Skin epidermis (tissue), 12 donors: ENCODE data around the gene COMMD1.
A peak's percentile ranks its signal among the peaks of the same experiment; 100 is the strongest.
"Not testable (repeated sequence)": the region's sequence is repeated elsewhere in the genome, so short reads cannot be mapped to it uniquely, and the experiment has no call there.

ENCODE experiments used
- H3K27ac ChIP-seq, 21 experiments: fragments of 200-600 bp; sonication (generic) in 11 of 21; one replicate each; pipeline ENCODE4 v1.5.0; 2020; ENCODE audit warnings: mild to moderate bottlenecking in 3 of 21, inconsistent platforms in 2 of 21, moderate library complexity in 2 of 21
- H3K4me3 ChIP-seq, 7 experiments: fragments of 200-600 bp; sonication (generic) in 2 of 7; one replicate each; pipeline ENCODE4 v1.5.0; 2020; ENCODE audit warnings: inconsistent platforms in 2 of 7, mild to moderate bottlenecking in 2 of 7, moderate library complexity in 1 of 7

COMMD1 gene

DNA sequence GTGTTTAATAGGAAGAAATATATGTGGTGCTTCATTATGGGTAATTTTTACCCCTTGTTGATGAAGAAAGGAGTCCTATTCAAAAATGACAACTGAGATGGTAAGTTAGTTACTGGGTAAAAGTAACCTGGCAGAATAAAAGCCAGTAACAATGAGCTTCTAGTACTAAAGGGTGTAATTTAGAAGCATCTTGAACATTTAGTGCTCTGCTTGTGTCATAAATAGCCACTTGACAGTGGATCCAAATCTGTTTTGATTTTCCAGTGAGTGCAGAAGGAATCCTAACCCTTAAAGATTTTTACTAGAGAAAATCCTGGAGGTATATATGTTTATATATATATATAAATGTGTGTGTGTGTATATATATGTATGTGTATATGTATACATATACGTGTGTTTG, 15.1 kb downstream of the COMMD1 start:
- Histone ChIP-seq H3K4me3 (no peak overlapping the region), H3K27ac (no peak overlapping the region)

DNA sequence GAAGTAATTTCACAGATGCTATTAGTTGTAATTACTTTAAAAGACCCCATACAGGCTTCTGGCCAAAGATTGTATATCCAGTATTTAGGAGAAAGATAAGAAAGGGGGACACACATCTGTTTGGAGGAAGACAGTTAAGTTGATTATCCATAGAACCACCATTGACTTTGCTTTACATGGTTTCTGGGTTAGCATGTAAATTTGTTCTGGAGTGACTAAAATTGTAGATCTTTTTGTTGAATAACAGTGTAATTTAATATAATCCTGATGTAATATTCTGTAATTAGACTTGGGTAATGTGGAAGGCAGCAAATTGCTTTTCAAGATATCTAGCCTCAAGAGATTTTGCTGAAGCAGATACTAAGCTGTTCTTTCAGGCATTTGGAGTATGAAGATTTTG, 17.2 kb downstream of the COMMD1 start:
- Histone ChIP-seq H3K4me3 (no peak overlapping the region), H3K27ac (no peak overlapping the region)

DNA sequence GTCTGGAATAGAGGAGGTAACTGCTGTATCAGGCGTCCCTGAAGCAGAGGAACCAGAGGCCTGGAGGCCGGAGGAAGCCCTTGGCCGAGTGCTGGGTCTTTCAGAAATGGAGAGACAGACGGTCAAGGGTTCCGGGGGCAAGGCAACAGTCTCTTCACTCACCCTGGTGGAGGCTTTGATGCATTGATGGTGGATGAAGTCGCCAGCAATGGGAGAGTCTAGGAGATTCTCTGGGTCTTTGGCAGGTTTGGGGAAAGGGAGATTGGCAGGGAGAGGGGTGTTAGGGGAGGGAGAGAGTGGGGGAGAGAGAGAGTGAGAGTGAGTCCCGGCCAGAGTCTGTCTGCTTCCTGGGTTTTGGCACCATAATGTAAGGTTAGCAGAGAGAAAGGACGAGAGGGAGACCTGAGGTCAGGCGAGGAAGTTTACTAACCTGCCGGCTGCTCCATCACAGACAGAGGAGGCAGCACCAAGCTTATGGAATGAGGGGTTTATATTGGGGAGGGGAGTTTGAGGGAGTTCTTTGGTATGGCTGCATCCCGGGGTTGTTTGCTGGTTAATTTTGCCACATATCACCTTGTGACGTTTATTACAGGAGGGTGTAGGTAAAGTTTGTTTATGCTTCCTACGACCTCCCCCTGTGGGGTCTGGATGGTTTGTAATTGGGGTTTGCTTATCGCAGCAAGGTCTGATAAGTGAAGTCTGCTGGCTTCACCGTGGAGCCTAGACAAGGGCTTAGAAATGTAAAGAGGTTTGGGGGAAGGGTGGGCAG, 19.6 kb downstream of the COMMD1 start:
- no peak overlapping the region for H3K27ac ChIP-seq

DNA sequence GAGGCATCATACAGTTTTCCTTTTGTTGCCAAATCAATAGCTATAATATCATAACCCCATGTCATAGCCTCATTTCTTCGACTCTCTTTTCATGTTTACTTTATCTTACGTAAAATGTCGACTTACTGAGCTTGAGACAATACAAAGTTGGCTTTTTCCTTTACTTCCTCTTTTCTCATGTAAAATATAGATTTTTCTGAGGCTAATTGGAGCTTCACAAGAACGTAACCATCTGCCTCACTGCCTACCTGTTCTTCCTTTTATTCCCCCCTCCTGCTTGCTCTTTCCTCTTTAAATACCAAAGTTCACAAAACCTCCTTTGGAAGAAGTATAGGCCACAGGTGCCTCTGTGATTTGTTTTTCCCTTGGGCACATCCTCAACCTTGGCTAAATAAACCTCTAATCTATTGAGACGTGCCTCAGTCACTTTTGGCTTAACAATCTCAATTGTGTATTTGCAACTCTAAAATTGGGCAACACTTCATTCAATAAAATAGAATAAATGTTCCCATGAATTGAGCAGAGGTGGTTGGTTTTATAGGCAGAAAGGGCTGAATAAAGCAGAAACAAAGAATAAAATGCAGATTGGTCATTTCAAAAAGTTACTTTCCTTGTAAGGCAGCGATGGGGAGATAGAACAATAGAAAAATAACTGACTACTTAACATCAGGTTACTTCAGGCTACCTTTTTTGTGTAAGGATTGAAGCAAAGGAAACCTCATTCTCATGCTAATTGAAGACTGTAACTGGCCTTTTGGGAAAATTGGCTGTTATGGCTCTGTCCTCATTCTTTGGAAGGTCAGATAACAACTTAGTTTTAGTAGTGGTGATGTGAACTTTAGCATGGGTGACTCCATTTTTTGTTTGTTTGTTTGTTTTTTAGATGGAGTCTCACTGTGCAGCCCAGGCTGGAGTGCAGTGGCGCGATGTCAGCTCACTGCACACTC, 21.3 kb downstream of the COMMD1 start:
- Histone ChIP-seq H3K4me3 (no peak overlapping the region), H3K27ac (no peak overlapping the region)

More for the DNA sequence above, 19.6 kb downstream of the COMMD1 start:
- H3K4me3 ChIP-seq: no peak overlapping the region

DNA sequence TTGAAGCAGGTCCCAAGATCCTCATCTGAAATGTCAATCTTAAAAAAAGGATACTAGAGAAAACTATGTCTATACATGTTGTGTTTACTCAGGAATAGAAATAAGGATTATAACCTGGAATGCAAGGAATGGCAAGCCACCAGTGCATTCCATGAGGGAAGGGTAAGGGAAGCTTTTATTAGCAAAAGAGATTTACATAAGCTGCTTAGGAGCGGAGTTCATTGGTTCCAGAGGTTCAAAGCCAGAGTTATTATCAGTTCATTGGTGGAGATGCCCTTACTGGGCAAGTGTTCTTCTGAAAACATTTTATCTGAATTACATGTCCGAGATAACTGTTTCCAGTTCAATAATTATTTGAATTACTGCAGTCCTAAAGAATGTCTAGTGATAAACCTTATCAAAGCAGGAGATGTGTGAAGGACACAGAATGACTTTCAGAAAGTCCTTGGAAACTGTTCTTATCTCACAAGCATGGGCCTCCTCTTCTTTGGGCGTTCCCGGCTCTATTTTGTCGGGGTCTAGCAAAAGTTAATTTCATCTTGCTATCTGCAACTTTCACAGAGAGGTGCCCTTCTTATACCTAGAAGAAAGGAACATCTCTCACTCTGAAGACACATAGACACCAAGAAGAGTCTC, 23.5 kb downstream of the COMMD1 start:
- no peak overlapping the region for H3K4me3 ChIP-seq
- H3K27ac ChIP-seq: no peak overlapping the region

DNA sequence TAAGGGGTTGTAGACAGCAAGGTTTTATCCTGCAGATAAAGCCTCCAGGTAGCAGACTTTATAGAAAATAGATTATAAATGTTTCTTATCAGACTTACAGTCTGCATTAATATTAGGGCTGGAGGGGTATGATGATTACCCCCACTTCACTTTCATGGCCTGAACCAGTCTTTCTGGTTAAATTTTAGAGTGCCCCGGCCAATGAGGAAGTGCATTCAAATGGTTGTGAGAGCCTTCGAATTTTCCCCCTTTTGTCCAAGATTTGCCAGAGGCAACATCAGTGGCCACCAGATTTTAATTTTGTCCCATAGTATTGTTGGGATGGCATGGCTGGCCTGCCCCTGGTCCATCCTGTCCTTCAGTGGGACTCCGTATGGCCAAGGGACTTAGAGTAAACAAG, 31.6 kb downstream of the COMMD1 start:
- Histone ChIP-seq H3K4me3 (no peak overlapping the region), H3K27ac (no peak overlapping the region)

DNA sequence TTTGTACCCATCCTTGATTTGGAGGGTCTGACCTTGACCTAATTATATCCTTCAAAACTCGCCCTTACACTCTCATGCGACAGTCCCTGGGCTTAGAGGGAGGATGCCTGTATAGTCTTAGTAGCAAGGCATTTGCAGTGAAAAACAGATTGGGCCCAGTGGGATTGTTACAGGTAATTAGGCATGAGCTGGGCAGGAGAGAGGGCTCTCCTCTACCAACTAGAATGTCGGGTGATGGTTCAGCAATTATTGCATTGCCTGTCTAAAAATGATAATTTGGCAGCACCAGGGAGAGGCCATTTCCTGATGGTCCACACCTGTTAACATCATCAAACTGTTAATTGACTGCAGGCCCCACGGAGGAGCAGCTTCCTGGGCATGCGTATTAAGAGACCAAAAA, 32.4 kb downstream of the COMMD1 start:
- no peak overlapping the region for H3K27ac ChIP-seq
- H3K4me3 ChIP-seq: no peak overlapping the region

DNA sequence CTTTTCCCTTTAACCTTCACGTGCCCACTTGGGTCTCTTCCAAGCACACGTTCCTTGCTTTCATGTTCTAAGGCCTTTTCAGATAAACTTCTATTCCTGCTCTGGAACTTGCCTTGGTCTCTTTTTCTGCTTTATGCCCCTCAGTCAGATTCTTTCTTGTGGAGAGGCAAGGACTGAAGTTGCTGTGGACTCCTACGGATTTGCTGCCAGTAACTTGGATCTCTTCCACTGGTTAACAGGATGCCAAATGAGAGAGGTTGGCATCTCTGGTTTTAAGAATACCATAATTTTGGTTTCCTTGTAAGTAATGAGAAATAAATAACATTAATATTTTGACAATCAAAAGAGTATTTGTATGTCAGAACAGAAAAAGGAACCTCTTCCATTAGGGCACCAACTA, 33.0 kb downstream of the COMMD1 start:
- H3K27ac ChIP-seq: peak overlapping the region in 1 of 21 experiments; percentile 7
- no peak overlapping the region for H3K4me3 ChIP-seq

DNA sequence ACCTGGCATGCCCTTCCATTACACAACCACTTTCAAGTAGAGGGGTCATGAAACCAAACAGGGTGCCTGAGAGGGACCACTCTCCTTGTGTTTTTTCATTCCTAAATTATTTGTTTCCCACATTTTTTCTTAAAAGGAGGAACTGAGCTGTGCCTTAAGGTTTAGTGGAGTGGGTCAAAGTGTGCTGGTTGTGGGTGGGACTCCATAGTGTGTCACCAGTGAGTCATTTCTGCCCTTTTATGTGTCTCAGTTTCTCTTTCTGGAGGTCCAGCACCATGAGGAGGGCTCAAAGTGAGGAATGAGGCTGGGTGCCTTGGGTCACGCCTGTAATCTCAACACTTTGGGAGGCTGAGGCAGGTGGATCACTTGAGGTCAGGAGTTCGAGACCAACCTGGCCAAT, 37.8 kb downstream of the COMMD1 start:
- no peak overlapping the region for H3K4me3 ChIP-seq
- no peak overlapping the region for H3K27ac ChIP-seq

DNA sequence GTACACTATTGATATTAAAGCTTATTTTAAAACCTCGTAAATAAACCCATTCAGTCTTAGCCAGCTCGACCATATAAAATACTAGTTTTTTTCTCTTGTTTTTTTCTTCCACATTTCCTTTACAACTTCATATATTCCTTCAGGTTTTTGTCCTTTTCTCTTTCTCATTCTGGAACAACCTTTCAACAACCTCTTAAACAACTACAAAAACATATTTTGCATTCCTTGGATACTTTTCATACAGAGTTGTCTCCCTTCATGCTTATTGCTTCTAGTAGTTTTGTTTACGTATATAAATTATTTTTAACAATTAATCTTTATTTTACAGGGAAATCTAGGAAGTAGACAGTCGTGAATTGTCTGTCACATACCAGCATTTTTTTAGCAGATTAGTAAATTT, 41.2 kb downstream of the COMMD1 start:
- Histone ChIP-seq H3K27ac (no peak overlapping the region), H3K4me3 (no peak overlapping the region)

DNA sequence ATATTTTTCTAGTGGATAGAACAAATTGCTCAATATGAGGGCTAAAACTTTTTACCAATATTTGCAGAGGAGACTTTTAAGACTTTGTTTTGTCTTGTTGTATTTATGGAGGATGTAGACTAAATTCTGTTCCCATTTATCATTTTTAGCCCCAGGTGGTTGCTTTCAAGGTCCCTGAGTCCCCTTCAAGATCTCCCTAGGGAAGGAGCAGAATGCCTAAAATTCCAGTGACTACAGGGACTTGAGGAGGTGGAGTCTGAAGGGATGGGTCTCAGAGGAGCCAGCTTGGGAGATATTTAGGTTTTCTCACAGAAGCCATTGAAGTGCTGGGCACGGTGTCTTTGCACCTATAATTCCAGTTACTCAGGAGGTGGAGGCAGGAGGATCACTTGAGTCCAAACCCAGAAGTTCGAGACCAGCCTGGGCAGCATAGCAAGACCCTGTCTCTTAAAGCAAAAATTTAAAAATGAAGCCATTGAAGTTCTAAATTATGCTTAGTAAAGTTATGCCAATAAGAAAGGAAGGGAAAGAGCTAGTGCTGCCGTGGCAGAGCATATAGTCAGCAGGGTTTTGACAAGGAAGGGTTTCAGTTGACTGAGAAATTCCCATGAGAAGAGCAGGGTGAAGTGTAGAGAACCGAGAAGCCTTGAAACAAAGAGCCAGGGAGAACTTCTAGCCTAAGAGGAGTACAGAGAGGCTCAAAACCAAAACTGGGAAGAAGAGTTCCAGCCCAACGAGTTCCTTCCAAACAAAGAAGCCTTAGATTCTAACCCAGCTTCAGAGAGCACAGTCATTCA, 43.4 kb downstream of the COMMD1 start:
- Histone ChIP-seq H3K27ac (peak overlapping the region in 4 of 21 experiments; percentile 5 to 54 (median 38)), H3K4me3 (no peak overlapping the region)

DNA sequence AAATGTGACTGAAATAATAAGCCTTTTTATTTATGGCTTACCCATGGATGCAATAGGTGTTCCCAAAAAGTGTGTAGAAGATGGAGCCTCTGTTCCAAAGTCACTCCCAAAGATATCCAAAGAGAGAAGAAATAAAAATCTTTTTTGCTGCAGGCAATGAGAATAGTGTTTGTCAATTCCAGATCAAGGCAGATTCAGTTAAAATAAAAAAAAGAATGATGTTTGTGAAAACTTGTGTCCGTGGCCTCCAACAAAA, 43.9 kb downstream of the COMMD1 start:
- Histone ChIP-seq H3K4me3 (no peak overlapping the region), H3K27ac (peak overlapping the region in 3 of 21 experiments; percentile 5 to 54 (median 35))

DNA sequence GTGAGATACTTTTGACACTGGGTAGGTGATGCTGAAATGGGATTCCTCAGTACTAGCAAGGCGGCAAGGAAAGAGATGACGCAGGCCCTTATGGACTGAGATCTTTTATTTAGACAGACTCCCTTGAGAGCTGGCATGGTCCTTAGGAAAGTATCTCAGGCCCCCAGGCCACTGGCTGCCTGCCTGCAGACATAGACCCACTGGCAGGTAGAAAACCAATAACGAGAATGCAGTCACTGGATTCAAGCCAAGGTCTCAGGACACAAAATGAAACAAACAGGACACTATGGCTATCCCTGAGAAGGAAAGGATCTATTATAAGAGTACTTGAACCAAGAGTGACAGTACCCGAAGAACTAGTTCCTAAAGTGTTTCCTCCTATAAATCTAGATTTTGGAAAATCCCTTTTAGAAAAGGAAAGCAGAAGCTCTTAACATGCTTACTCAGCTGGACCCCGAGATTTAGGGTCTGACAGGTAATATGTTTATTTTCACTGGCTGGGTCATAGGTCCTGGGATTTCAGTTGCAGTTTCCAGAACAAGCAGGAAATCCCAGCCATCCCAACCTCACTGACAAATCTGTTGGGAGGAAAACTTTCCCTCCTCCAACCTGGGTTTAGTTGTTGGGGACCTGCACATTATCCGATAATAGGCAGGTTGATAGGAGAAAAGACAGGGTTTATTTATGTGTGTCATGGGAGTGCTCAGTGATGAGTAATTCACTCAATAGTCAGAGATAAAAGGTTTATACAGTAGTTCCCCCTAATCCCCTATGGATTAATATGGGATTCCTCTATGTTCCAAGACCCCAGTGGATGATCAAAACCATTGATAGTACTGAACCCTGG, 44.5 kb downstream of the COMMD1 start:
- Histone ChIP-seq H3K4me3 (no peak overlapping the region), H3K27ac (peak overlapping the region in 4 of 21 experiments; percentile 3 to 54 (median 20))

DNA sequence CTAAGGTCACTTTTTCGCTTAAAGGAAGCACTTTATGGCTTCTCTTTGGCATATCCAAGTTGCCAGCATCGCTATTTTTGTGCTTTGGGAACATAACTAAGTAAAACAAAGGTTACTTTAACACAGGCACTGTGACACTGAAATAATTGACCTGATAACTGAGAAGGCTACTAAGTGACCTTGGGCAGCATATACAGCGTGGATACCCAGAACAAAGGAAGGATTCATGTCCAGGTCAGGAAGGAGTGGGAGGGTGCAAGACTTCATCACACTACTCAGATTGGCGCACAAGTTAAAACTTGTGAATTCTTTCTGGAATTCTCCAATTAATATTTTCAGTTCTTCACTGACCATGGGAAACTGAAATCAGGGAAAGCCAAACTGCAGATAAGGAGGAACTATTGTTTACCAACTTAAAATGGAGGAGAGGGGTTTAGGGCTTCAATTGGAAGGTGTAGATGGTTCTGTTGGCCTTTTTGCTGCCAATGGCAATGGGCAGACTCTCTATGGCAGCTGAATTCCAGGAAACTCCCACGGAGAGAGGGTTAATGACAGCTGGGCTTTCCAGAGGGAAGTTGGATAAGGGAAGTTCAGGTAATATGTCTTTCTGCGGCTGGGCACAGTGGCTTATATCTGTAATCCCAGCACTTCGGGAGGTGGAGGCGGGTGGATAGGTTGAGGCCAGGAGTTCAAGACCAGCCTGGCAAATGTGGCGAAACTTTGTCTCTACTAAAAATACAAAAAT, 45.3 kb downstream of the COMMD1 start:
- Histone ChIP-seq H3K4me3 (no peak overlapping the region), H3K27ac (peak overlapping the region in 5 of 21 experiments; percentile 3 to 54 (median 13))

DNA sequence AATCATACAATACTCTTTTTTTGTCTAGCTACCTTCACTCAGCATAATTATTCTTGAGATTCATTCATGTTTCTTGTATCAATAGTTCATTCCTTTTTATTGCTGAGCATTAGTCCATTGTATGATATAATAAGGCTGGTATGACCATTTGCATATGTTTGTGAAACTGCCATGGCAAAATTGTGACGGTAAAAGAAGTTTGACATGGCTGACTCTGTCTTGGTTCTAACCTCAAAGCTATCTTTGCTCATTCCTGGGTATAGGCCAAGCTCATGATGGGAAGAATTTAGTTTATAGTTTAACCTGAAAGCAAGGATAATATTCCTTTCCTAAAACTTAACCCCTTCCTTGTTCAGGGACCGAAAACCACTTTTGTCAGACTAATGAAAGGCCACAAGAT, 46.4 kb downstream of the COMMD1 start:
- Histone ChIP-seq H3K4me3 (no peak overlapping the region), H3K27ac (no peak overlapping the region)

DNA sequence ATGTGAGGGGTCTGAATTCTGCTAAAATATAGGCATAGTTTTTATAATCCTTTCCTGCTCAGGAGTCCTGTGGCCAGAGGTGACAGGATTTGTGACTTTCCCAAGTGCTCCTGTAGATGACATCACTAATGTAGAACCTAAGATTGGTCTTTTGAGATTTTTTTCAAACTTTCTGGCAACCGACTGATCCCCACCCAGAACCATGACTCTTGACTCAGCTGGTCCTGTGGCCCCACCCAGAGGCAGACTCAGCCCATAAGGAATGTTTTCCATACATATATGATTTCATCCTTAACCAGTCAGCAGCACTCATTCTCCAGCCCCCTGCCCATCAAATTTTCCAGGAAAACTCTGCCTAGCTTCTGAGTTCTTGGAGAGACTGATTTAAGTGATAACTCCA, 46.8 kb downstream of the COMMD1 start:
- H3K4me3 ChIP-seq: no peak overlapping the region

DNA sequence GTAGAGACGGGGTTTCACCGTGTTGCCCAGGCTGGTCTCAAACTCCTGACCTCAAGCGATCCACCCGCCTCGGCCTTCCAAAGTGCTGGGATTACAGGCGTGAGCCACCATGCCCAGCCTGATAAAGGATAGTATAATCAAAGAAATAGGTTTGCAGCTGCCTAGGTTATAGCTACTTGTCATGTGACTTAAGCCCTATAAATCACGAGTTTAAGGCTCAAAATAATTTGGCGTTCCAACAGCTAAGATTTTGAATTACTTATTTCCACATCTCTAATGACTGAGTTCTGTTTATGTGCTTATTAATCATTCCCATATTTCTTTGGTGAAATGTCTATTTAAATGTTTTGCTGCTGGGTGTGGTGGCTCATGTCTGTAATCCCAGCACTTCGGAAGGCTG, 49.4 kb downstream of the COMMD1 start:
- not testable (repeated sequence) for H3K4me3 ChIP-seq
- H3K27ac ChIP-seq: peak overlapping the region in 1 of 21 experiments; percentile 40

More for the DNA sequence above, 46.8 kb downstream of the COMMD1 start:
- no peak overlapping the region for H3K27ac ChIP-seq
